Endothelial cell of umbilical vein (primary cell): ENCODE data around the gene FAM98C. TPM values are rescaled to one million over a fixed set of nuclear protein-coding genes. Genes with fewer than 3 reads are reported as not detected.
"Not testable (repeated sequence)": the region's sequence is repeated elsewhere in the genome, so short reads cannot be mapped to it uniquely, and the experiment has no call there.

Source experiments
- BruUV-seq: library from RNA; stranded (reverse); fragments of 400-500 nt; replicated peaks from 2 replicates; lab custom pipeline; 2021; lab: Mats Ljungman, UMichigan
- CTCF ChIA-PET: fragments of 300-600, 350-600 bp; sonication (Branson Sonifier 250); formaldehyde crosslinking; loops from one replicate; lab custom pipeline; 2021; ENCODE audit warnings: antibody characterized with exemption, inconsistent platforms; lab: Charles Lee
- POLR2A ChIA-PET: fragments of 300-600, 350-600 bp; sonication (Branson Sonifier 250); formaldehyde crosslinking; loops from one replicate; lab custom pipeline; 2021; ENCODE audit warnings: antibody characterized with exemption, inconsistent platforms; lab: Charles Lee
- DNase-seq: peaks from one replicate; pipeline ENCODE4 v3.0.0-alpha.2; 2011; ENCODE audit warnings: low read depth, low spot score
- FAIRE-seq: peaks from 2 replicates; lab custom pipeline; 2011; peaks lifted over from hg19 to GRCh38; lab: Jason Lieb, UNC
- H2AFZ ChIP-seq: 2 replicates; pipeline ENCODE4 v1.6.0; 2012; ENCODE audit warnings: low read depth, low read length, control low read depth, inconsistent platforms
- H3K27ac ChIP-seq: 2 replicates; pipeline ENCODE4 v1.5.1; 2011; ENCODE audit warnings: low read depth, mild to moderate bottlenecking, control low read depth, low read length, moderate library complexity; ENCODE audit not compliant: insufficient read depth
- H3K27me3 ChIP-seq, 2 experiments: 2 replicates each; pipeline versions ENCODE4 v1.6.0 to v1.6.1; 2011; ENCODE audit warnings: low read length in 2 of 2, mixed read lengths in 1 of 2; ENCODE audit not compliant: control insufficient read depth in 2 of 2, insufficient read depth in 2 of 2
- H3K36me3 ChIP-seq, 2 experiments: 2 replicates in 1 of 2; 3 replicates in 1 of 2; pipeline ENCODE4 v1.5.1; 2011; ENCODE audit warnings: low read length in 2 of 2, mild to moderate bottlenecking in 1 of 2, moderate library complexity in 1 of 2; ENCODE audit not compliant: control insufficient read depth in 2 of 2, insufficient read depth in 2 of 2; ENCODE audit errors: extremely low read depth in 1 of 2
- H3K4me1 ChIP-seq: 3 replicates; pipeline ENCODE4 v1.5.1; 2011; ENCODE audit warnings: mild to moderate bottlenecking, low read length; ENCODE audit not compliant: control insufficient read depth, insufficient read depth; ENCODE audit errors: extremely low read depth
- H3K4me2 ChIP-seq: 2 replicates; pipeline ENCODE4 v1.6.1; 2011; ENCODE audit warnings: low read length, control low read depth, mixed read lengths; ENCODE audit not compliant: insufficient read depth
- H3K4me3 ChIP-seq, 3 experiments: fragments of 200-600 bp in 1 of 3; sonication (generic), shearing (Covaris generic) in 1 of 3; replicated peaks in 1 of 3; 2 replicates each; pipeline ENCODE4 v1.5.1; 2011 to 2016; ENCODE audit warnings: control low read depth in 3 of 3, low read length in 3 of 3, mild to moderate bottlenecking in 2 of 3, inconsistent platforms in 1 of 3, low read depth in 1 of 3, moderate library complexity in 1 of 3; ENCODE audit not compliant: insufficient read depth in 1 of 3
- H3K79me2 ChIP-seq: 2 replicates; pipeline ENCODE4 v1.6.0; 2012; ENCODE audit warnings: low read length, inconsistent platforms; ENCODE audit not compliant: control insufficient read depth, insufficient read depth
- H3K9ac ChIP-seq: replicated peaks from 2 replicates; pipeline ENCODE3; 2011; ENCODE audit warnings: low read length, control low read depth; ENCODE audit not compliant: insufficient read depth; ENCODE audit errors: extremely low read depth
- H3K9me1 ChIP-seq: replicated peaks from 3 replicates; pipeline ENCODE4 v1.6.0; 2011; ENCODE audit warnings: mild to moderate bottlenecking, low read length; ENCODE audit not compliant: control insufficient read depth, insufficient read depth; ENCODE audit errors: extremely low read depth
- H3K9me3 ChIP-seq: replicated peaks from 2 replicates; pipeline ENCODE4 v1.5.1; 2012; ENCODE audit warnings: low read length, inconsistent platforms; ENCODE audit not compliant: control insufficient read depth, insufficient read depth
- H4K20me1 ChIP-seq: replicated peaks from 2 replicates; pipeline ENCODE3; 2011; ENCODE audit warnings: mild to moderate bottlenecking, low read length; ENCODE audit not compliant: control insufficient read depth, insufficient read depth; ENCODE audit errors: extremely low read depth
- CTCF ChIP-seq, 2 donors: IDR thresholded peaks; 1 replicate in 1 of 2; 2 replicates in 1 of 2; pipeline ENCODE4 v1.5.1; 2011; ENCODE audit warnings: low read length in 2 of 2, mild to moderate bottlenecking in 2 of 2, moderate library complexity in 2 of 2, control low read depth in 1 of 2, inconsistent platforms in 1 of 2, low read depth in 1 of 2; ENCODE audit not compliant: insufficient read depth in 1 of 2; ENCODE audit errors: extremely low read depth in 1 of 2
- GATA2 ChIP-seq: IDR thresholded peaks from 2 replicates; pipeline ENCODE4 v1.7.0; 2011; ENCODE audit warnings: low read depth, mild to moderate bottlenecking, moderate library complexity, mixed read lengths, low read length; ENCODE audit not compliant: insufficient read length, insufficient read depth
- MAX ChIP-seq: IDR thresholded peaks from 2 replicates; pipeline ENCODE4 v1.6.1; 2011; ENCODE audit not compliant: insufficient read depth, insufficient read length
- POLR2A ChIP-seq: IDR thresholded peaks from 2 replicates; pipeline ENCODE4 v1.6.1; 2012; ENCODE audit warnings: low read depth, mild to moderate bottlenecking, control low read depth, low read length
- POLR2AphosphoS5 ChIP-seq: IDR thresholded peaks from 2 replicates; pipeline ENCODE4 v1.6.1; 2012; ENCODE audit warnings: low read depth, mild to moderate bottlenecking, control low read depth, low read length, moderate library complexity; ENCODE audit not compliant: insufficient read depth
- dilution Hi-C: fragments of 300-500 bp; cut with MboI; formaldehyde crosslinking; loops from one replicate; pipeline ENCODE4 v1.15.0; 2019; ENCODE audit warnings: low sequenced_read_pairs; ENCODE audit not compliant: extremely low pct_ligation_motif_present
- intact Hi-C: fragments of 100-400 bp; cut with micrococcal nuclease; formaldehyde crosslinking; loops from one replicate; pipeline ENCODE4 v1.10.0; 2022
- polyA plus RNA-seq, 4 experiments: library from polyadenylated mRNA; depleted of rRNA in 3 of 4; stranded (reverse) in 3 of 4; unstranded in 1 of 4; fragments of >200 nt; gene quantifications; 2 replicates each; pipeline versions ENCODE4 v1.2.1 to v1.2.3, GENCODE V29; 2011 to 2012; ENCODE audit warnings: missing spikeins in 1 of 4
- total RNA-seq: library from RNA; stranded (reverse); gene quantifications from 2 replicates; pipeline ENCODE4 v1.2.3, GENCODE V29; 2021

Gene FAM98C
- total and polyA plus RNA-seq, 2 donors (not counting 3 experiments of a cell fraction or from before 2014, with no cell fraction given): 12.6 to 13.0 TPM

GRCh38 chr19:38409631-38410133 is 6.8 kb downstream of the FAM98C start:
- Histone ChIP-seq H3K9me3 (no peaks in the 10 kb centered on the region), H2AFZ (no peak overlapping the region), H3K27me3 (no peaks in the 10 kb centered on the region), H3K4me3 (no peak overlapping the region), H3K79me2 (no peaks in the 10 kb centered on the region), H3K36me3 (no peaks in the 10 kb centered on the region), H4K20me1 (no peaks in the 10 kb centered on the region), H3K27ac (no peak overlapping the region), H3K9ac (no peak overlapping the region), H3K9me1 (no peaks in the 10 kb centered on the region), H3K4me1 (no peaks in the 10 kb centered on the region), H3K4me2 (no peak overlapping the region)
- FAIRE-seq: no peak
- ChIA-PET POLR2A (no interaction called here), CTCF (interaction anchor here (3.1 kb wide), 1 partner anchor 225 kb away, joined by 8 read pairs; no protein-coding TSS in a partner anchor)
- intact Hi-C loops (loop anchor here (10.0 kb wide), 1 partner anchor 295 kb away; no protein-coding TSS in a partner anchor), dilution Hi-C loops (no loop called here)
- BruUV-seq: no TSS peak
- DNase-seq: no peak
- TF ChIP-seq POLR2A: no peak
- TF ChIP-seq MAX: no peak
- TF ChIP-seq GATA2: no peak
- no peak for TF ChIP-seq POLR2AphosphoS5
- no peak for TF ChIP-seq CTCF (IDR thresholded peaks at IDR 0.05; ENCODE audit: extremely low read depth in 1 of 2, insufficient read depth in 1 of 2, low read depth in 1 of 2, low read length in 2 of 2)

DNA sequence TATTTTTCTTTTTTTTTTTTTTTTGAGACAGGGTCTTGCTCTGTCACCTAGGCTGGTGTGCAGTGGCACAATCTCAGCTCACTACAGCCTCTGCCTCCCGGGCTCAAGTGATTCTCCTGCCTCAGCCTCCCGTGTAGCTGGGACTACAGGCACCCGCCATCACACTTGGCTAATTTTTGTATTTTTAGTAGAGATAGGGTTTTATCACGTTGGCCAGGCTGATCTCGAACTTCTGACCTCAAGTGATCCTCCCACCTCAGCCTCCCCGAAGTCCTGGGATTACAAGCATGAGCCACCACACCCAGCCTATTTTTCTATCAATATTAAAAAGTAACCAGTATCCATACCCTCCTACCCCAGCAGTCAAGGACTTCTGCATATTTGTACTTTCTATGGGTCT is 7.5 kb downstream of the FAM98C start:
- DNase-seq, H3K36me3 ChIP-seq, intact Hi-C loops, H3K9me1 ChIP-seq, H3K4me2 ChIP-seq, H4K20me1 ChIP-seq, H3K9me3 ChIP-seq, dilution Hi-C loops, H3K79me2 ChIP-seq, BruUV-seq, H3K9ac ChIP-seq, H2AFZ ChIP-seq, H3K27me3 ChIP-seq, H3K4me3 ChIP-seq, H3K27ac ChIP-seq, H3K4me1 ChIP-seq, FAIRE-seq, POLR2A ChIA-PET: not testable (repeated sequence)
- CTCF ChIA-PET: interaction anchor here (0.7 to 3.1 kb wide), 2 partner anchors 224 to 1354 kb away, joined by 4 to 8 read pairs; no protein-coding TSS in a partner anchor
